Activated T-helper 1 cell treated with anti-CD3 and anti-CD28 coated beads, Interleukin-2, amount 50 U/mL, for 16 hours (primary cell): ENCODE data around the gene CST8.
"Not testable (repeated sequence)": the region's sequence is repeated elsewhere in the genome, so short reads cannot be mapped to it uniquely, and the experiment has no call there.

Source experiments
- DNase-seq, 2 donors: peaks; one replicate each; pipeline ENCODE4 v3.0.0-alpha.2; 2020; ENCODE audit warnings: low read depth in 1 of 2, low spot score in 1 of 2

Gene CST8, protein sequence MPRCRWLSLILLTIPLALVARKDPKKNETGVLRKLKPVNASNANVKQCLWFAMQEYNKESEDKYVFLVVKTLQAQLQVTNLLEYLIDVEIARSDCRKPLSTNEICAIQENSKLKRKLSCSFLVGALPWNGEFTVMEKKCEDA

DNA sequence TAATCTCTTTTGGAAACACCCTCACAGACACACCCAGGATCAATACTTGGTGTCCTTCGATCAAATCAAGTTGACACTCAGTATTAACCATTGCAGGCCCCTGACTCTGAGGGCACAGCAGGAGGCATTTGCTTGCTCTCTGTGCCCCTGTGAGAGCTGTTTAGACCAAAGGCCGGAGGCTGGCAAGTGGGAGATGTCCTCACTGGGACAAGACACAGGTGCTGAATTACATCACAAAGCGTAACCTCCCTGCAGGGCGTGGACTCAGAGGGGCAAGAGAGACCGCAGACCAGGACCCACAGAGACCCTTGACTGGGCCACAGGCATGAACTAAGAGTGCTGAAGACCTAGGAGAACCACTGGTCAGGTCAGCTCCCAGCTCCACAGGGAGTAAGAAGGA lies at the start of gene CST8:
CST8 (plus strand) TSS at position 301 of the 400 bp plus-strand sequence. CDS start 551 bp downstream, outside the sequence.
- DNase-seq: no peak

DNA sequence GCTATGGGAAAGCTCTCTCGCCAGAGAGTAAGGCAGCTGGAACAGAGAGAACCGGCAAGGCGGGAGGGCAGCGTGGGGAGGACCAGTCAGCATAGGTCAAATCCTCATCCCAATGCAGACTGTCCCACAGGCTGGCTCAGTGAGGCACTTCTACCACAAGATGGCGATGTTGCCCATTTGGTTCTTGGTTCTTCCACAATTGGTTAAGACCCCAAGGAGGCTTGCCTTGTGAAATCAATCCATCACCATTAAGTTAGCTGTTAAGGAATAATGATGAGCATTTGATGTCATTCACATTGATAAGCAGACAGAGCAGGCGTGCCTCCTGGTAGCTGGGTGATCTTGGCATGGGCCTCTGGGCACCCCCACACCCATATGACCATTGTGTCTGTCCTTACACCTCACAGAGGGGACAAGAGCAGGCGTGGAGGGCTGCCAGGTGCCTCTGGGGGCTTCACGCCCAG lies 49.0 kb upstream of the CST8 start:
- DNase-seq: peak in 1 of 2 donors; percentile 22

DNA sequence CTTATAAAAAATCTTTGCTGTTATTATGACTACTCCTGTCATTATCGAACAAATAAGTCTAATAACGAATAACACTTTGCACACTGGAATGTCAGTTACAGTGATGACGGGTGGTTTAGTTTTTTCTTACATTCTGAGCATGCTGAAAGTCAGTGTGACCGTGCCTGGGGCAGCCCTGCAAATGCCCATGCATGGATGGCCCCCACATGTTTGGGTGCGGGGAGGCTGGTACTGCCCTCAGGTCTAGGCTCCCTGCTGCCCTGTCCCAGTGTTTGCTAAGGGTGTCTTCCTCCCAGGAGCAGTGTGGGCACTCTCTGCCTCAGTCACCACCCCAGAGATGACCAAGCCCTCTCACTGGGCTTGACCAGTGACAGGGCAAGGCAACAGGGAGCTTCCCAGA lies 48.5 kb upstream of the CST8 start:
- no peak for DNase-seq

DNA sequence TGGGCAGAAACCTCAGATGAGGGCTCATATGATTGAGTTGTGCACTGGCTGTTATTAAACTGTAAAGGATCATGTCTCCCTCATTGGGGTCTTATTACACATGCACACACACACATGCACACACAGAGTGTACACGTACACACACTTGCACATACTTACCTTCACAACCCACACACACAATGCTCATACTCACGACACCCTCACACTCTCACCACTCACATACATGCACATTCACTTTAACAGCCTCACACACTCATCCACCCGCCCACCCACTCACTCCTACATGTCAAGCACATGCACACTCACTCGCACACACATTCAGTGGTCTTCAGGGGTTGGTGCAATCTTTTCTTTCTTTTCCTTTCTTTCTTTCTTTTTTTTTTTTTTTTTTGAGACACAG lies 46.1 kb upstream of the CST8 start:
- DNase-seq: no peak

DNA sequence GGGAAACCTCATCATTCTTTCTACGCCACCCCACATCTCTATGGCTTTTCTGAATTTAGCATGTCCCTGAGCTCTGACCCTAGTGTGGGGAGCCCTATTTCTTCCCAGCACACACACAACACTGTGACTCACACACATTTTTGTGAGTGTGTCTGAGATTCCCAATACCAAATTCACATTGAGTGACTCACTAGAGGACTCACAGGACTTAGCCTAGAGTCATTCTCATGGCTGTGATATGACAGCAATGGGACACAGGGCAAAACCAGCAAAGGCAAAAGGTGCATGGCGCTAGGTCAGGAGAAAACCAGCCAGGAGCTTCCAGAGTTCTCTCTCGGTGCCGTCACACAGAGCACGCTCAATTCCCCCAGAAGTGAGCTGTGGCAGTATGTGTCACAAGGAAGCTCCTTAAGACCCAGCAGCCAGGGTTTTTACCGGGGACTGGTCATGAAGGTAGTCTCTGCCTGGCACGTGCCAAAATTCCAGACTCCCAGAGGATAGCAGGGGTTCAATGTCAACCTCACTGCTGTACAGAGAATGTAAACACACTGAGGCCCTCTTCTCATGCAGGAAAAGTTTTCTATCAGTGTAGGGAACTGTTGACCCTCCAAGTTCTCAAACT lies 45.2 kb upstream of the CST8 start:
- no peak for DNase-seq

DNA sequence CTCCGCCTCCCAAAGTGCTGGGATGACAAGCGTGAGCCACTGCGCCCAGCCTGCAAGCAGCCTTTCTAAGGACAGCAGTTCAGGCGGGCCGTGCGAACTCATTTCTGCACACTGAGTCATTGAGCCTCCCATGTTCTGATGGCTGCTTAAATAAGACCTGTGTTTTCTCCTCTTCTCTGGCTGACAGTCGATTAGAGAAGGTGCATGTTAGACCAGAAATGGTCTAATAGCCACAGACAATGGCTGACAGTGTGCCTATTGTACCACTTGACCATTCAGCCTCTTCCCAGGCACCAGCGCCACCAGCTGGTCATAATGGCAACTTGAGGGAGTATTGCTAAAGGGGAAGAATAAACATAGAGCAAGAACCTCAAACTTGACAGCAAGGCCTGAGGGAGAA lies 44.4 kb upstream of the CST8 start:
- DNase-seq: no peak

DNA sequence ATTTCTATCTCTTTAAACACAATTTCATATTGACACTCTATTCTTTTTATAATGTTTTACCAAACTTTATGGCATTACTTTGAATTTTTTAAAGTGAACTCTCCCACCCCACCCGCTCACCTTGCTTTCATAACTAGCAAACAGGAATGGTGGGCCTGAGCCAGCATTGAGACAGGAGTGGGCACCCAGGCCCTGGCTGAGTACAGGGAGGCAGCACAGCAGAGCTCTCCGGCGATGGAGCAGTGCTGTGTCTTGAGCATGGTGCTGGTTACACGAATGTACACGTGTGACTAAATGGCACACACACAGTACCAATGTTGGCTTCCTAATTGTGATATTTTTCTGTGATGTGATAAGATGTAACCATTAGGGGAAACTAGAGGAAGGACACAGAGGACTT lies 42.8 kb upstream of the CST8 start:
- no peak for DNase-seq

DNA sequence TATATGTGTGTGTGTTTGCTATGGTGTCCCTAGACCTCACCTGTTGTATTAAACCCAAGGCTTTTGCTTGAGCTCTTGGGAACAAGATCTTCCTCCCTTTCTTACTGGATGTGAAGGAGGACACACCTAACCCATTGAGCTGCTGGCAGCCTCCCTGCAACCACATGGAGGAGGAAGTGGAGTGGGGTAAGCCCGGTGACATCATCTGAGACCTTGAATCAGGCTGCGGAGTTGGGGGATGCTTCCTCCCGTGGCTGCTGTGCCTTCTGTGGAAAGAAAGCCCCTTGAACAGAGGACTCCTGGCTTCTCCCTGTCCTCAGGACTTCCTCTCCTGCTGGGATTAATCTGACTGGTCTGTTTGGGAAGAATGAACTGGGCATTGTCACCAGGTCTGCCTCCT lies 41.5 kb upstream of the CST8 start:
- no peak for DNase-seq

DNA sequence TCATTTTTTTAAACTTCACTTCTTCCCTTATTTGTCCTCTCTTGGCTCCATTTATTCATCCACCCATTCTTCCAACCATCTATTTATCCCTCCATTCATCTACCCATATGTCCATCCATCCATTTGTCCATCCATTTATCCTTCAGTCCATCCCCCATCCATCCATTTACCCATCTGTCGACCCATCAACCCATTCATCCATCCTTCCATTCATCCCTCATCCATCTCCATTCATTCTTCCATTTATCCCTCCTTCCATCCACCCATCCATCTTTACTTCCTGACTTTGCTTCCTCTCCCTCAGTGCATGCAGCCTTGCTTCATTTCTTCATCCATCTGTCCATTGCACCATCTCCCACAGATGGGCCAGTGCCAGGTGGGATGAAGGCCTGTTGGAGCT lies 40.0 kb upstream of the CST8 start:
- no peak for DNase-seq

DNA sequence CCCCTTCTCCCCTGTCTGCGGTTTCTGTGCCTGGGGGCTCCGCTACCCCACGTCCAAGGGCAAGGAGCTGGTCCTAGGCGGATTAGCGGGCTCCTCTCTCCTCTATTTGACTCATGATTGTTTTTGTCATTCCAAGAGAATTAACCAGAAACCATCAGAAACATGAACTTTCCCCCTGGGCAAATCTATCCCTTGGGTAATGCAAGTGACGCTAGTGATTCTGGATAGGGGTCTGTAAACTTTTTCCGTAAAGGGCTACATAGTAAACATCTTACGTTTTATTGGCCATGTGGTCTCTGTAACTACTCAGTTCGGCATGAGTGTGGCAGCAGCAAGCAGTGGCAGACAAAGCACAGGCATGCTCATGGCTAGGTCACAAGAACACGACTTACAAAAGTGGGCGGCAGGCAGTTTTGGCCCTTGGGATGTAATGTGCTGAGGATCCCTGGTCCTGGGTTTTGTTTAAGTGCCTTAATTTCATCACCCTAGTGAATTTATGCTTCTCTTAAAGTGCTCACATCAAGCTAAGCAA lies 38.9 kb upstream of the CST8 start:
- no peak for DNase-seq

DNA sequence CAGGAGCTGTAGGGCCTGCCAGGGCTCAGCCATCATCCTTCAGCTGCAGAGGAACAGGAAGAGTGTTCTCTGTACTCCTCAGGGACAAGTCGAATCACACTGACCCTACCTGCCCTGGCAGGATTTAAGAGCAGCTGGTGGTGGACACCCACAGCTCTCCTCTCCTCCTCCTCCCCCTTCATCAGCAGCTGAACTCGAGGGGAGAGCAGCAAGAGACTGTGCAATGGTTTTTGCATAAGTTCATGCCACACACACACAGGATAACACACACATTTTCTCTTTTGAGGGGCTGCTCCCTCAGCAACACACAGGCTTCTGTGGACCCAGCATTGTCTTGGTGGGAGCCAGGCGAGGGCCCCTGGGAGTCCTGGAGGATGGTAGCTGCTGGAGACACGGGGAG lies 38.1 kb upstream of the CST8 start, which contains the start of gene CST11:
CST11 (minus strand) TSS at position 101 of the 400 bp plus-strand sequence; CDS start at position 36, 65 bp downstream.
- no peak for DNase-seq

DNA sequence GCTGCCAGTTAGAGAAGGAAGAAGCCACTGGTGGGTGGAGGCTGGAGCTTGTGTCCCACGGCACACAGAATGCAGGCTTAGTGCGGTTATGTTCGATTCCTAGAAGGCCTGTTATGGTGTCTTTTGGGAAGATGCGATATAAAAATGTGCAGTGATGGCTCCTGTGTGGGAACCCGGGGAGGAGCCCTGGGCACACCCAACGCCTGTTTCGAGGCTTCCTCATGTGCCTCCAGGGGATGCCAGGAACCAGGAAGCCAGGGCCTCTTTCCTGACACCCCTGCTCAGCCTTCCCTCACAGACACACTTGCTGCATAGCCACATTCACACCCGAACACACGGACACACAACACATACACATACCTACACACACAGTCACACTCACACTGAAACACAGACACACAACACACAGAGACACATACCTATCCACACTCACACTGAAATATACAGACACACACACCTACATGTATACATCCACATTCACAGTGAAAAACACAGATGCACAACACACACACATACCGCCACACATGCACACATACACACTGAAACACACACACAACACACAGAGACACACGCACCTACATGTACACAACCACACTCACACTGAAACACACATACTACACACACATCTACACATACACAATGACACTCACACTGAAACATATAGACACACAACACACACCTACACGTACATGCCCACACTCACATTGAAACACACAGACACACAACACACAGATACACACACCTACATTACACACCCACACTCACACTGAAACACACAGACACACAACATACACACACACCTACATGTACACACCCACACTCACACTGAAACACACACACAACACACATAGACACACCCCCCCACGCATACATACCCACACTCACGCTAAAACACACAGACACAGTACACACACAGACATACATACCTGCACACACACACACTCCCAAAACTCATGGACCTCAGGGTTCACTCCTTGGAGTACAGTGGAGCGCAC lies 37.1 kb upstream of the CST8 start:
- no peak for DNase-seq

DNA sequence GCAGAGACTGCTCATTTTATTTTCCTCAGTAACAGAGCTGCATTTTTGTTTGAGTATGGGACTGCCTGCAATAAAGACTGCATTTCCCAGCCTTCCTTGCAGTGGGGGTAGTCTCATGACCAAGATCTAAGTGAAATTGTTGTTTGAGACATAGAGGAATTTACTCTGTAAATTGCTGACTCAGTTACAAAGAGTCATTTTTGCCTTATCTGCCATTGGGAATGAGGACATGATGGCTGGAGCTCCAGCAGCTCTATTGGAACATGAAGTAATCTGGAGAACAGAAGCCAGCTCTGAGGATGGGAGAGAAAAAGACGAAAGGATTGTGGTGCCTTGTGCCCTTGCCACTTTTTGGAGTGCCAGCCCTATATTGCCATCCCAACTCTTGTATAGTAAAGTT lies 36.1 kb upstream of the CST8 start:
- DNase-seq: no peak

DNA sequence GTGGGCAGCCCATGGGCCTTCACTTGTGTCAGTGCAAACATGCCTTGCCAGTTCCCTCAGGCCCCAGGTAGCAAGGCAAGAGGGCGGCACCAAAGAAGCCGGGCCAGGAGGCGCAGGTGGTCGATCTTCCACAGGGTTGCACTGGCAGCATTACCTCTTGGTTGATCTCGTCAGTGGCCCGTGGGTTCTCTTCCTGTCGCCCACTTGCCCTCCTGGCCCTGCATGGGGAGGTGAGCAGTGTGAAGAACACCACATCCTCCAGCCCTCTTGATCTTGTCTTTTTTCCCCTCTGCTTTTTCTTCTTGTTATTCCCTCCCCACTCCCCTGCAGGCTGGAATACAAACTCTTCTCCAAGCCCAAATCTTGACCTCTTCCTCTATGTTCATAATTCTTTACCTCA lies 35.3 kb upstream of the CST8 start:
- no peak for DNase-seq

DNA sequence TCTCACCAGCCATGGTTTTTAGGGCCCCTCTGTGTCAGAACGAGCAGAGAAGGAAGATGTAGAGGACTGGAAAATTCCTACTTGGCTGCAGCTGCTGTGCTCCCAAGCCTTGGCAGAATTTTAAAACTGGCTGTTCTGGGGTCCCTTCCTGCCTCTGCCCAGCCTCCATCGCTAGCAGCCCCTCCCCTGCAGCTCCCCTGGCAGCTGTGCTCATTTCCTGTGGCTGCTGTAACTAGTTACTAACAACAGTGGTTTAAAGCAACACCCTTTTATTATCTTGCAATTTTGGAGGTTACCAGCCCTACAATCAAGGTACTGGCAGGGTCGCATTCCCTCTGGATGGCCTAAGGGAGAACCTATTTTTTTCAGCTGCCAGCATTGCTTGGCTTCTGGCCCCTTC lies 34.5 kb upstream of the CST8 start:
- no peak for DNase-seq

DNA sequence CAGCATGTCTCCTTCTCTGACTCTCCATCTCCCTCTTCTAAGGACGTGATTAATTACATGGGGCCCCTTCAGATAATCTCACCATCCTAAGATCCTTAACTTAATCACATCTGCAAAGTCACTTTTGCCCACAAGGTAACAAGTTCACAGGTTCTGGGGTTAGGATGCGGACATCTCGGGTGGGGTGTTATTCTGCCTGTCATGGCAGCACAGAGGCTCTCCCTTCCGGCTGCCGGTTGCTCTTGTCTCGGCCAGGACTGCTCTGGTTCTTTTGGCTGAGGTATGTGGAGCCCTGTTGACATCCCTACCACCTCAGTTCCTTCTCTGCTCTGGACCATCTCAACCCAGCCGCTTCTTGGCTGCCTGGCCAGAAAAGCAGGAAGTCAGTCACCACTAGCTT lies 34.0 kb upstream of the CST8 start:
- DNase-seq: no peak

DNA sequence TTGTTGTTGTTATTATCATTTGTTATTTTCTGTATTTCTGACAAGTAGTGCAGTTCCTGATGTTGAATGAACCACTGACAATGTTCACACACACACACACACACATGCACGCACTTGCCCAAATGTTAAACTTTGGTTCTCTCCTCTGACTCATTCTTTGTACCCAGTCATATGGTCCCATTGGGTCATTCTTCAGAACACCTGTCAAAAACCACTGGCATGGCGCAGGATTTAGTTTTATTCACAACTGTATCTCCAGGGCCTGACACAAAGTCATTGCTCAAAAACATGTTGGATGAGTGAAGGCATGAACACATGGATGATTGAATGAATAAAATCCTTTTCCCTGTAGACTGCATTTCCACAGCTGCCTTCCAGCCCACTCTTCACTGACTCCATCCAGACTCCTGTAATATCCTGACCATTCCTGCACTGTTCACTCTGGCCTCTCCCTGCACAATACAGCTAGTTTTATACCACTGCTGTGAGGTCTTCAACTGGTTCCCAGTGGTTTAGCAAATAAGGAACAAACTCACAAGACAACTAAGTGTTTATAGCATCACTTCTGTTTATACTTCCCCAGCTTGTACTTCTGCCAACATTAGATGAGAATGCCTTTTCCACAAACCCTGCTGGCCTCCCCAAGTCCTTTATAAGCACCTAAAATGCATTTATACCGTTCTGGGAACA lies 31.3 kb upstream of the CST8 start:
- DNase-seq: no peak

DNA sequence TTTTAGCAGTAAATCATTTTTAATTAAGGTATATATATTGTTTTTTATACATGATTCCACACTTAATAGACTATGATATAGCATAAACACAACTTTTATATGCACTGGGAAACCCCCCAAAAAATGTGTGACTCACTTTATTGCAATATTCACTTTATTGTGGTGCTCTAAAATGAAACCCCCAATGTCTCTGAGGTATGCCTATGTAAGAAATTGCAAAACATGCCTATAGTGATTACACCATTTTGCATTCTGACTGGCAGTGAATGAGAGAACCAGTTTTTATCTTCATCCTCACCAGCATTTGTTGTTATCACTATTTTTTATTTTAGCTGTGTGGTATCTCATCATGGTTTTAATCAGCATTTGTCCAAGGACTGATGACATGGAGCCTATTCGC lies 29.7 kb upstream of the CST8 start:
- DNase-seq: no peak

DNA sequence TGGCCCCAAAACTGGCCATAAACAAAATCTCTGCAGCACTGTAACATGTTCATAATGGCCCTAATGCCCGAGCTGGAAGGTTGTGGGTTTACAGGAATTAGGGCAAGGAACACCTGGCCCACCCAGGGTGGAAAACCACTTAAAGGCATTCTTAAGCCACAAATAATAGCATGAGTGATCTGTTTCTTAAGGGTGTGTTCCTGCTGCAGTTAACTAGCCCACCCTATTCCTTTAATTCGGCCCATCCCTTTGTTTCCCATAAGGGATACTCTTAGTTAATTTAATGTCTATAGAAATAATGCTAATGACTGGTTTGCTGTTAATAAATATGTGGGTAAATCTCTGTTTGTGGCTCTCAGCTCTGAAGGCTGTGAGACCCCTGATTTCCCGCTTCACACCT lies 24.0 kb upstream of the CST8 start:
- DNase-seq: not testable (repeated sequence)

DNA sequence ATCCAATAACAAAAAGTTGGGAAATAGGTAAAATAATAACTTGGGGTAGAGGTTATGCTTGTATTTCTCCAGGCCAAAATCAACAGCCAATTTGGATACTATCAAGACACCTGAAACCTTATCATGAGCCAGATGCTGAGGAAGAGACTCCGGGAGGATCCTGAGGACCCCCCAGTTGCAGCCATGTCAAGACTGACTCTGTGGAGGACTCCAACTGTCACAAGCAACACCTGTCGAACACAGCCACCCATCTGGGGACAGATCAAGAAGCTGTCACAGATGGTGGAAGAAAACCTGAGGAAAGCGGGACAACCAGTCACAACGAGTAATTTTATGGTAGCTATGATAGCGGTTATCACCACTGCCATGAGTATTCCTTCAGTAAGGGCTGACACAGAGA lies 18.6 kb upstream of the CST8 start:
- DNase-seq: not testable (repeated sequence)

DNA sequence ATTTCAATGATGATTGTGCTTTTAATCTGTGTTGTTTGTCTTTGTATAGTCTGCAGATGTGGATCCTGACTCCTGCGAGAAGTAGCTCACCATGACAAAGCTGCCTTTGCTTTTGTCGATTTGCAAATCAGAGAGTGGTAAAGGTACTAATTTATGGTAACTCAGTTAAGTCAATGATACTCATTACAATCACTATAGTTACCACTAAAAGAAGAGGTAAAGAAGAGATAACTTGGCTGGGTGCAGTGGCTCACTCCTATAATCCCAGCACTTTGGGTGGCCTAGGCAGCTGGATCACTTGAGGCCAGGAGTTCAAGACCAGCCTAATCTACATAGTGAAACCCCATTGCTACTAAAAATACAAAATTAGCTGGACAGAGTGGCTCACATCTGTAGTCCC lies 17.6 kb upstream of the CST8 start:
- DNase-seq: not testable (repeated sequence)
